Nephron progenitor cell (in vitro differentiated cells): ENCODE data around the gene GALNS.

ENCODE experiments used
- DNase-seq: peaks from one replicate; pipeline ENCODE4 v3.0.0; 2021
- H3K27ac Mint-ChIP-seq: 2 replicates; pipeline ENCODE4 v1.8.0; 2021; ENCODE audit warnings: mild to moderate bottlenecking, moderate library complexity, mixed read lengths
- H3K27me3 Mint-ChIP-seq: 2 replicates; pipeline ENCODE4 v1.8.0; 2021; ENCODE audit warnings: mild to moderate bottlenecking, low read depth, mixed read lengths; ENCODE audit not compliant: poor library complexity
- H3K36me3 Mint-ChIP-seq: 2 replicates; pipeline ENCODE4 v1.8.0; 2021; ENCODE audit warnings: low read depth, mixed read lengths
- H3K4me1 Mint-ChIP-seq: 2 replicates; pipeline ENCODE4 v1.8.0; 2021; ENCODE audit warnings: mixed read lengths
- H3K4me3 Mint-ChIP-seq: 2 replicates; pipeline ENCODE4 v1.8.0; 2021; ENCODE audit warnings: mild to moderate bottlenecking, moderate library complexity, mixed read lengths
- H3K9me3 Mint-ChIP-seq: 2 replicates; pipeline ENCODE4 v1.8.0; 2021; ENCODE audit warnings: mild to moderate bottlenecking, moderate library complexity, mixed read lengths
- CTCF ChIP-seq: fragments of 200-600 bp; sonication (generic); IDR thresholded peaks from 2 replicates; pipeline ENCODE4 v1.5.0; 2021; ENCODE audit warnings: antibody characterized with exemption

The GALNS gene

GRCh38 chr16:88844419-88845036 is 12.2 kb downstream of the GALNS start:
- Mint-ChIP-seq H3K27me3 (no peaks in the 10 kb centered on the region), H3K4me3 (no peak overlapping the region), H3K27ac (peak overlapping the region; percentile 83), H3K9me3 (no peaks in the 10 kb centered on the region), H3K36me3 (no peaks in the 10 kb centered on the region), H3K4me1 (peaks cover 8% of the 10 kb centered on the region)
- DNase-seq = no peak
- TF ChIP-seq CTCF = peak; percentile 18

- Mint-ChIP-seq H3K36me3 (no peaks in the 10 kb centered on the region), H3K27me3 (no peaks in the 10 kb centered on the region), H3K4me3 (no peak overlapping the region), H3K27ac (peak overlapping the region; percentile 77), H3K4me1 (peaks cover 8% of the 10 kb centered on the region), H3K9me3 (no peaks in the 10 kb centered on the region)
- TF ChIP-seq CTCF = no peak
- no peak for DNase-seq
These were observed 13.5 kb downstream of the GALNS start for GRCh38 chr16:88843256-88843655.

- peaks cover 8% of the 10 kb centered on the region for H3K4me1 Mint-ChIP-seq
These were observed 13.9 kb downstream of the GALNS start for GRCh38 chr16:88842806-88843205.

GRCh38 chr16:88842308-88842756 is 14.4 kb downstream of the GALNS start:
- no peak for TF ChIP-seq CTCF
- Mint-ChIP-seq H3K9me3 (no peaks in the 10 kb centered on the region), H3K27ac (no peak overlapping the region), H3K4me1 (peaks cover 8% of the 10 kb centered on the region), H3K27me3 (no peaks in the 10 kb centered on the region), H3K36me3 (no peaks in the 10 kb centered on the region), H3K4me3 (no peak overlapping the region)
- DNase-seq = no peak

More at GRCh38 chr16:88842806-88843205, 13.9 kb downstream of the GALNS start:
- Mint-ChIP-seq H3K4me3 (no peak overlapping the region), H3K36me3 (no peaks in the 10 kb centered on the region), H3K9me3 (no peaks in the 10 kb centered on the region), H3K27me3 (no peaks in the 10 kb centered on the region), H3K27ac (peak overlapping the region; percentile 77)
- no peak for TF ChIP-seq CTCF
- no peak for DNase-seq

- Mint-ChIP-seq H3K4me1 (peaks cover 8% of the 10 kb centered on the region), H3K27ac (no peak overlapping the region), H3K4me3 (no peak overlapping the region), H3K36me3 (no peaks in the 10 kb centered on the region), H3K9me3 (no peaks in the 10 kb centered on the region), H3K27me3 (no peaks in the 10 kb centered on the region)
- TF ChIP-seq CTCF = no peak
- no peak for DNase-seq
These were observed 15.0 kb downstream of the GALNS start for GRCh38 chr16:88841521-88842307.
